Measurements from ENCODE around the gene GCNT2. TPM values are rescaled to one million over a fixed set of nuclear protein-coding genes. Genes with fewer than 3 reads are reported as not detected.

GCNT2 gene
- total RNA-seq, 1 experiment from 2014 or later, result 42.8 TPM

- Histone ChIP-seq H3K27ac (ENCODE audit: low read length) (no peak overlapping the region), H3K4me3 (ENCODE audit: low read depth in 2 of 2, low read length in 2 of 2) (no peak overlapping the region), H3K9me3 (ENCODE audit: control insufficient read depth, insufficient read depth, low read depth, low read length) (no peaks in the 10 kb centered on the region), H3K36me3 (ENCODE audit: control insufficient read depth, insufficient read depth, low read length) (no peaks in the 10 kb centered on the region; the same call in 1 of the 2 replicates), H3K27me3 (ENCODE audit: control insufficient read depth, insufficient read depth, low read length) (no peaks in the 10 kb centered on the region), H3K4me1 (ENCODE audit: control insufficient read depth, insufficient read depth, low read length) (peaks cover 10% of the 10 kb centered on the region)
- POLR2A ChIA-PET, result interaction anchor here (0.6 kb wide), 1 partner anchor 1233 kb away, joined by 3 read pairs; no protein-coding TSS in a partner anchor
- DNase-seq (ENCODE audit: low read depth, low spot score), result no peak
- TF ChIP-seq POLR2AphosphoS5 (IDR thresholded peaks at IDR 0.05; ENCODE audit: low read depth, low read length) (no peak), REST (IDR thresholded peaks at IDR 0.05; ENCODE audit: insufficient read depth in 1 of 2, low read depth in 2 of 2, low read length in 1 of 2) (no peak), SIN3A (IDR thresholded peaks at IDR 0.05; ENCODE audit: borderline replicate concordance, insufficient read depth, low read depth, low read length) (no peak), TCF7L2 (IDR thresholded peaks at IDR 0.05; ENCODE audit: low read depth, low read length) (no peak), CTCF (IDR thresholded peaks at IDR 0.05) (no peak)
- no TSS peak for BruUV-seq (replicated peaks)
- no peak for ATAC-seq
- in situ Hi-C loops (cut with HindIII; ENCODE audit: low pct_unique_long_range_greater_than_20kb, low sequenced_read_pairs), result no loop called here
- CTCF ChIA-PET, result no interaction called here
- intact Hi-C loops (cut with micrococcal nuclease; ENCODE audit: unreplicated experiment), result no loop called here
These were observed 96.0 kb downstream of the GCNT2 start for GRCh38 chr6:10617008-10617696.

- in situ Hi-C loops (cut with HindIII; ENCODE audit: low pct_unique_long_range_greater_than_20kb, low sequenced_read_pairs), result no loop called here
- ChIA-PET CTCF (no interaction called here), POLR2A (interaction anchor here (0.6 kb wide), 1 partner anchor 135 kb away, joined by 4 read pairs; no protein-coding TSS in a partner anchor)
- BruUV-seq (replicated peaks), result no TSS peak
- DNase-seq (ENCODE audit: low read depth, low spot score) (no peak), ATAC-seq (no peak)
- H3K27me3 ChIP-seq (ENCODE audit: control insufficient read depth, insufficient read depth, low read length), result no peaks in the 10 kb centered on the region
- no peak for TF ChIP-seq CTCF (IDR thresholded peaks at IDR 0.05)
- no peak for TF ChIP-seq REST (IDR thresholded peaks at IDR 0.05; ENCODE audit: insufficient read depth in 1 of 2, low read depth in 2 of 2, low read length in 1 of 2)
- no peaks in the 10 kb centered on the region; the same call in 1 of the 2 replicates for H3K36me3 ChIP-seq (ENCODE audit: control insufficient read depth, insufficient read depth, low read length)
- H3K9me3 ChIP-seq (ENCODE audit: control insufficient read depth, insufficient read depth, low read depth, low read length), result no peaks in the 10 kb centered on the region
- no peak overlapping the region for H3K27ac ChIP-seq (ENCODE audit: low read length)
- H3K4me1 ChIP-seq (ENCODE audit: control insufficient read depth, insufficient read depth, low read length), result no peaks in the 10 kb centered on the region; the same call in 1 of the 2 replicates
- no peak overlapping the region for H3K4me3 ChIP-seq (ENCODE audit: low read depth in 2 of 2, low read length in 2 of 2)
- intact Hi-C loops (cut with micrococcal nuclease; ENCODE audit: unreplicated experiment), result no loop called here
These were observed 97.3 kb downstream of the GCNT2 start for GRCh38 chr6:10618409-10618808.

Data from Panc1 (cell line).